Measurements from ENCODE around the gene DBI. TPM values are rescaled to one million over a fixed set of nuclear protein-coding genes. Genes with fewer than 3 reads are reported as not detected.

Gene DBI
- total RNA-seq, 1 experiment from 2014 or later = 273 TPM

- Histone ChIP-seq H2AFZ (ENCODE audit: low read length) (no peak overlapping the region), H3K36me3 (ENCODE audit: low read depth, low read length) (no peaks in the 10 kb centered on the region), H3K27me3 (ENCODE audit: low read length) (no peaks in the 10 kb centered on the region), H3K4me1 (ENCODE audit: insufficient read depth, low read length) (no peaks in the 10 kb centered on the region), H3K9ac (ENCODE audit: low read length) (no peak overlapping the region), H3K27ac (ENCODE audit: low read length) (no peak overlapping the region), H3F3A (ENCODE audit: low read length, unreplicated experiment) (no peaks in the 10 kb centered on the region), H3K4me2 (ENCODE audit: low read length) (no peak overlapping the region), H3K79me2 (ENCODE audit: low read length) (no peaks in the 10 kb centered on the region), H4K20me1 (ENCODE audit: low read length) (no peaks in the 10 kb centered on the region), H3K4me3 (ENCODE audit: low read length) (no peak overlapping the region), H3K9me2 (replicated peaks; ENCODE audit: low read length) (no peaks in the 10 kb centered on the region), H3K9me3 (ENCODE audit: low read length) (no peaks in the 10 kb centered on the region)
- ChIA-PET CTCF (no interaction called here), POLR2A (ENCODE audit: unreplicated experiment) (no interaction called here)
- no TSS peak for BruUV-seq (replicated peaks)
- TF ChIP-seq EZH2phosphoT487 (IDR thresholded peaks at IDR 0.05; ENCODE audit: borderline replicate concordance, low read length) = no peak
- TF ChIP-seq CTCF (conservative IDR thresholded peaks at IDR 0.05; ENCODE audit: low read depth, low read length) = no peak
- TF ChIP-seq EZH2 (IDR thresholded peaks at IDR 0.05; ENCODE audit: low read length, unreplicated experiment) = no peak
- intact Hi-C loops (cut with micrococcal nuclease) = no loop called here
- ATAC-seq (no peak), DNase-seq (no peak)
These were observed 39.8 kb upstream of the DBI start for GRCh38 chr2:119326938-119327337.

GRCh38 chr2:119327431-119327830, 39.3 kb upstream of the DBI start:
- Histone ChIP-seq H3K9ac (ENCODE audit: low read length) (no peak overlapping the region), H3K4me2 (ENCODE audit: low read length) (no peak overlapping the region), H3K4me1 (ENCODE audit: insufficient read depth, low read length) (no peaks in the 10 kb centered on the region), H3K9me3 (ENCODE audit: low read length) (no peaks in the 10 kb centered on the region), H3K27ac (ENCODE audit: low read length) (no peak overlapping the region), H3K27me3 (ENCODE audit: low read length) (no peaks in the 10 kb centered on the region), H3K79me2 (ENCODE audit: low read length) (no peaks in the 10 kb centered on the region), H3F3A (ENCODE audit: low read length, unreplicated experiment) (no peaks in the 10 kb centered on the region), H3K36me3 (ENCODE audit: low read depth, low read length) (no peaks in the 10 kb centered on the region), H4K20me1 (ENCODE audit: low read length) (no peaks in the 10 kb centered on the region), H3K9me2 (replicated peaks; ENCODE audit: low read length) (no peaks in the 10 kb centered on the region), H2AFZ (ENCODE audit: low read length) (no peak overlapping the region), H3K4me3 (ENCODE audit: low read length) (no peak overlapping the region)
- DNase-seq (no peak), ATAC-seq (no peak)
- intact Hi-C loops (cut with micrococcal nuclease) = no loop called here
- CTCF ChIA-PET = no interaction called here
- POLR2A ChIA-PET (ENCODE audit: unreplicated experiment) = no interaction called here
- TF ChIP-seq CTCF (conservative IDR thresholded peaks at IDR 0.05; ENCODE audit: low read depth, low read length) (no peak), EZH2phosphoT487 (IDR thresholded peaks at IDR 0.05; ENCODE audit: borderline replicate concordance, low read length) (no peak), EZH2 (IDR thresholded peaks at IDR 0.05; ENCODE audit: low read length, unreplicated experiment) (no peak)
- BruUV-seq (replicated peaks) = no TSS peak

- no peak overlapping the region for H3K9ac ChIP-seq (ENCODE audit: low read length)
- no peak overlapping the region for H3K4me3 ChIP-seq (ENCODE audit: low read length)
- no TSS peak for BruUV-seq (replicated peaks)
- H3K36me3 ChIP-seq (ENCODE audit: low read depth, low read length) = no peaks in the 10 kb centered on the region
- no peaks in the 10 kb centered on the region for H3F3A ChIP-seq (ENCODE audit: low read length, unreplicated experiment)
- H4K20me1 ChIP-seq (ENCODE audit: low read length) = no peaks in the 10 kb centered on the region
- POLR2A ChIA-PET (ENCODE audit: unreplicated experiment) = no interaction called here
- no peaks in the 10 kb centered on the region for H3K9me3 ChIP-seq (ENCODE audit: low read length)
- H3K27ac ChIP-seq (ENCODE audit: low read length) = no peak overlapping the region
- TF ChIP-seq EZH2phosphoT487 (IDR thresholded peaks at IDR 0.05; ENCODE audit: borderline replicate concordance, low read length) (no peak), CTCF (conservative IDR thresholded peaks at IDR 0.05; ENCODE audit: low read depth, low read length) (no peak), EZH2 (IDR thresholded peaks at IDR 0.05; ENCODE audit: low read length, unreplicated experiment) (no peak)
- H3K4me2 ChIP-seq (ENCODE audit: low read length) = no peak overlapping the region
- no peaks in the 10 kb centered on the region for H3K27me3 ChIP-seq (ENCODE audit: low read length)
- ATAC-seq (no peak), DNase-seq (no peak)
- H3K4me1 ChIP-seq (ENCODE audit: insufficient read depth, low read length) = no peaks in the 10 kb centered on the region
- H3K9me2 ChIP-seq (replicated peaks; ENCODE audit: low read length) = no peaks in the 10 kb centered on the region
- intact Hi-C loops (cut with micrococcal nuclease) = no loop called here
- CTCF ChIA-PET = no interaction called here
- H2AFZ ChIP-seq (ENCODE audit: low read length) = no peak overlapping the region
- no peaks in the 10 kb centered on the region for H3K79me2 ChIP-seq (ENCODE audit: low read length)
These were observed 33.8 kb upstream of the DBI start for GRCh38 chr2:119332953-119333352.

All from PC-3 (cell line).